ENCODE measurements around the gene IFNAR2.

DNA sequence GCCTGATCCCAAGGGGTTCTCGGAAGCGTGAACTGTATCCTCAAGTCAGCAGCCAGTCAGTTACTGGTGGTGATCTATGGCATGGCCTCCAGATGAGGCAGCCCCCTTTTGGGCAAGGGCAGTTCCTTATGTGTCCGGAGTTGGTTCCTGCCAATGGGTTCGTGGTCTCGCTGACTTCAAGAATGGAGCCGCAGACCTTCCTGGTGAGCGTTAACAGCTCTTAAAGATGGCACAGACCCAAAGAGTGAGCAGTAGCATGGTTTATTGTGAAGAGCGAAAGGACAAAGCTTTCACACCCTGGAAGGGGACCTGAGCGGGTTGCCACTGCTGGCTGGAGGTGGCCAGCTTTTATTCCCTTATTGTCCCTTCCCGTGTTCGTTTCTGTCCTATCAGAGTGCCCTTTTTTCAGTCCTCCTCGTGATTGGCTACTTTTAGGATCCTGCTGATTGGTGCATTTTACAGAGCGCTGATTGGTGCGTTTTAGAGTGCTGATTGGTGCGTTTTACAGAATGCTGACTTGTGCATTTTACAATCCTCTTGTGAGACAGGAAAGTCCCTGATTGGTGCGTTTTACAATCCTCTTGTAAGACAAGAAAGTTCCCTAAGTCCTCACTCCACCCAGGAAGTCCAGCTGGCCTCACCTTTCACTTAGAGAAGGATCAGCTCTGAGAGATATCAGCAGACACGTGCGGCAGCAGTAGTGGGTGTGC lies 27.5 kb downstream of the IFNAR2 start:
- TF ChIP-seq CTCF (conservative IDR thresholded peaks at IDR 0.05; ENCODE audit: low read length) = no peak
- no peak for TF ChIP-seq EZH2phosphoT487 (IDR thresholded peaks at IDR 0.05; ENCODE audit: borderline replicate concordance, low read depth, low read length)

Measured in OCI-LY7 (cell line).